OCI-M2 (cell line): ENCODE data around the gene PVALEF.

ENCODE experiments used
- DNase-seq: peaks from one replicate; lab custom pipeline; 2025; ENCODE audit not compliant: unreplicated experiment; lab: John Stamatoyannopoulos, UW

PVALEF gene

DNA sequence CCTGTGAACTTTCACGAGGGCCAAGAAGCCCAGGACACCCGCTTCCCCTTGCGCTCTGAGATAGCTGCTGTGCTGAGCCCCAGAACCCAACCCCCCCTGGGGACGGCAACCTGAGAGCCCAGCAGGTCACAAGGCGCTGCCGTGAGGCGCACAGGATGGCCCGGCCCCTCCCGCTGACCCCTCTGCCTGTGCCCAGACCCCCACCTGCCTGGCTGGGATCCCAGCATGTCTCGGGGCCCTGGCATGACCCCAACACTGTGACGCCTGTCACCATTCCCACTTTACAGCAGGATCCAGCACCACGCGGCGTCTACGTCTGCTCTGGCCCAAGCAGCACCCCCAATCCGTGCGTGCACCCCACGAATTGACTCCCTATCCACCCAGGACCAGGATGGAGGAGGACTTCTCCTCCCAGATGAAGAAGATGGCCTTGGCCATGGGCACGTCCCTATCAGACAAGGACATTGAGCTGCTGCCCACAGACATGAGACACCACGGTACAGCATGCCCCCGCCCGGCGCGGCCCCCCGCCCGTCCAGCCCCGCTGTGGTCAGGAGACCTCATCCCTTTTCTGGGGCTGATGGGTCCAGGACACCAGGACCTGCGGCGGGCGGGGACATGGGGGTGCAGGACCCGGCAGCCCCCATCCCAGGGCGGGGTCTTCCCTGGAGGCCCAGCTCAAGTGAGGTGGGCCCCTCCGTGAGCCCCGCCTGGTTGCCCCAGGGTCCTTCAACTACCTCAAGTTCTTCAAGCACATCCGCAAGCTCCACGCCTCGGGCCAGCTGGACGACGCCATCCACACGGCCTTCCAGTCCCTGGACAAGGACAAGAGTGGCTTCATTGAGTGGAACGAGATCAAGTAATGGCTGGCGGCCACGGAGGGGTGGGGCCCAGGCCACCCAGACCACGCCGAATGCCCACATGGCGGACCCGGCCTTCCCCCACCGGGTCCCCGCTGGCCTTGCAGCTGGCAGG lies 15.8 kb downstream of the PVALEF start:
- no peak for DNase-seq

DNA sequence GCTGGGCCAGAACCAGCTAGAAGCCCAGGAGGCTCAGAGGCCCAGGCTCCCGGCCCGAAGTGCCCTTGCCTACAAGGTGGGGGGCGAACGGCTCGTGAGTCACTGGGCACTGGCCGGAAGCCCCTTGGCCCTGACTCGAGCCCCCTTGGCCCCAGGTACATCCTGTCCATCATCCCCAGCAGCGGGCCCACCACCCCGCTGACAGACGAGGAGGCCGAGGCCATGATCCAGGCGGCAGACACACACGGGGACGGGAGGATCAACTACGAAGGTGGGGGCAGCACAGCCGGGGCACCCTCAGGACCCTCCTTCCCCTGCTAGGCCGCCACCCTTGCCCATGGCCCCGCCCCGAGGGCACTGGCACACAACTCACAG lies 16.5 kb downstream of the PVALEF start:
- DNase-seq = no peak

DNA sequence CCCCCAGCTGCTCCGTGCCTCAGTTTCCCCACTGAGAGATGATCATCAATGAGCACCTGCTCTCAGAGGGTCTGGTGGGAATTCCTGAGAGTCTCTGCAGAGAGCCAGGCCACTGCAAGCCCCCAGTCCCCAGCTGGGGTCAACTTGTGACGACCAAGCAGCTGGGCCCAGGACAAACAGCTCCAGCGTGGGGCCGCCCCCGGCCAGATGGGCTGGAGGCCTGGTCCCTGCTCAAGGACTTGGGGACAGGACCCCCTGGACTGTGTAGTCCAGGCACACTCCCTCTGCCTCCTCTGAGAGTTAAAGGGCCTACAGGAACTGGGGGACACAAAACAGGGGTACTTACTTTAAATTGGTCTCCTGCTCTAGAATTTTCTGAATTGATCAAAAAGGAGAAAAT lies 17.3 kb downstream of the PVALEF start:
- DNase-seq = no peak

DNA sequence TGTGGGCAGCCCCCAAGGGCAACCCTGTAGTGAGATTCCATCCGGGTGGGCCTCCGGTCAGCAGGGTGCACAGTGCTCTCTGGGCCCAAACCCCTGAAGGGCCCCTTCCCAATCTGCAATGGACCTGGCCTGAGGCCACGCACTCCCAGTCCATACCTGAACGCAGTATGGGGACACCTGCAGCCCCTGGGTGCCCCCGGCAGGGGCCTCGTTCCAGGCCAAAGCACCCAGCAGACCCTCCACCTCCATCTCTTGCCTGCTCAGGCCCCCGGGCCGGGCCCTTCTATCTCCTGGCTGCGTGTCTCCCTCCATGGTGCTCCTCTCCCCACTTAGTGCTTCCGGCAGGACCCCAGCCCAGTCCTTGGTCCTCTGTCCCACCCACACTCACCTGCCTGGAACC lies 18.0 kb downstream of the PVALEF start:
- no peak for DNase-seq

- DNase-seq = no peak
Measured at GRCh38 chr17:81183807-81184206, 18.5 kb downstream of the PVALEF start.

- no peak for DNase-seq
Measured at GRCh38 chr17:81184555-81184954, 19.2 kb downstream of the PVALEF start.

DNA sequence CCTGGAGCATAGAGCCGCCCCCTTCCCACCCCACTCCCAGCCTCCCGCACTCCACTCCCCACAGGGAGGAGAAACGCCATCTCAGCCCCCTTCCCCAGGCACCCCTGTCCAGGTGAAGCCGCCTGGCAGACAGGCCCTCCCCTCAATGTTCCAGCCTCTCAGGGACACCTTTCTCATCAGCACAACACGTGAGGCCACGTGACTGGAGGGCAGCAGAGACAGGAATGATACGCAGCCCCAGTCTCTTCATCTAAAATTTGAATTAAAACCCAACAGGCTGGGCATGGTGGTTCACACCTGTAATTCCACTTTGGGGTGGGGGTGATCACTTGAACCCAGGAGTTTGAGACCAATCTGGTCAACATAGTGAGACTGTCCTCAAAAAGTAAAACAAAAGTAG lies 20.9 kb downstream of the PVALEF start:
- no peak for DNase-seq

DNA sequence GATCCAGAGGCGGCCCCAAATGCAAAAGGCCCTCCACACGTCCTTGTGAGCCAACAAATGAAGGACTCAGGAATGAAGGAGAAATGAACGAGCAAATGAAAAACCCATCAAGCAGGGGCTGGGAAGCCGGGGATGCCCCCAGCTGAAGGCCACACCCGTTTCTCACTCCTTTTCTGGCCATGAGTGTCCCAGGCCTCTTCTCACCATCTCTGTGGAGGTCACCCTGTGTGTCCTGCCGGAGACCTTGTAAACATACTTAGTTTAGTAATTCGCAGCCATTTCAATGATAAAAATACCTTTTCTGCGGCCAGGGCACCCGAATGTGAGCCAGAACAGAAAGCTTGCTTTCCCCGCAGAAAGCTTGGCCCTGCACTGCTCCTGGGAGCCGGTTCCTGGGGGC lies 21.8 kb downstream of the PVALEF start:
- DNase-seq = no peak

DNA sequence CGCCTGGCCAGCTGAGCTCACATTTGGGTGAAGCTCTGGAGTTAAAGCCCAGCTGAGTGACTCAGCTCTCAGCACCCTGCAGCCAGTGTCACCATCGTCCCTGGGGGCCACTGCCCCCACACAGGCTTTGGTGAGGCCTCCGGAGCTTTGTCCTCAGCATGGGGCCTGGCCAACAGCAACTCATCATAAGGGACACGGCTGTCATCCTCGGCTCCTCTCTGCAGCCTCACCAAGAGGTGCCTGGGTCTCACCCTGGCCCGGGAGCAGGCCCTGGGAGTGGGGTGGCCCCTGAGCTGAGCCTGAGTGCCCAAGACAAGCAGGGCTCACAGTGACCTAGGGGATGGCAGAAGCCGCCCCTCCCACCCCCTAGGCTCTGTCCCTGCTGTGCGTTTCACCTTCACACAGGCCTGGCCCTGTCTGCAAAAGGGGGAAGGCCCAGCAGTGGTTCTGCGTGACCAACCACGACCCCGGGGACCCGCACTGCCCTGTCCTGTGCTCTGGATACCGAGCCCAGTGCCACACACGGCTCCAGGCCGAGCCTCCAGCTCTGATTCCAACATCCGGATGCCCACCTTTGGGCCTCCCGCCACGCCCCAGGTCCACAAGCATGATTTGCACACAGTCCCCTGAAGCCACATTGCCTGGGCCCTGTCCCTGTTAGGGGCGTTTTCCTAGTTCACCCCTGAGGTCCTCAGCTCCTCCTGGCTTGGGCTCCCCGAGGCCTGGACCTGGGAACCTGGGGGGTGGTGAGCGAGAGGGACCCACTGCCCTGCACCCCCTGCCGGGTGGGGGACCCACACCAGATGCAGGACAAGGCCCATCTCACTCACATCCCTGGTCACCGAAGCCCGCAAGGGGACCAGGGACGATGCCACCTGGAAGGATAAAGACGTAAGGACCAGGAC lies 22.5 kb downstream of the PVALEF start:
- DNase-seq = no peak

GRCh38 chr17:81188491-81188840 lies 23.2 kb downstream of the PVALEF start:
- DNase-seq = no peak

DNA sequence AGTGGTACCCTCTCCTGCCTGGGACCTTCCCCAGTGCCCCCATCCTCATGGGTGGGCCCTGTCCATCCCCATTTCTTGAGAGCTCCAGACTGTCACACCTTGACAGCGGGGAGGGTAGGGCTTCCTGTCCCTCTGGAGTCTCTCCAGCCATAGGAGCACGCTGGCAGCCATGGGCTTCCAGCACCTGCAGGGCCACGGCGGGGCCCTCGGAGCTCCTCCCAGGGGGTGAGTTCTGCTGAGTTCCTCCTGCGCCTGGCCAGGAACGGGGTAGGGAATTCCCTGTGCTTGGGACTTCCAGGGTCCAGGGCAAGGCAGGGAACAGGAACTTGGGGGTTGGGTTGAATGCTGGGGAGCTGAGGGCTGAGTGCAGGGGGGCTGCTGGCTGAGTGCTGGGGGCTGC lies 23.7 kb downstream of the PVALEF start:
- no peak for DNase-seq

GRCh38 chr17:81189670-81190530 lies 24.6 kb downstream of the PVALEF start:
- no peak for DNase-seq

DNA sequence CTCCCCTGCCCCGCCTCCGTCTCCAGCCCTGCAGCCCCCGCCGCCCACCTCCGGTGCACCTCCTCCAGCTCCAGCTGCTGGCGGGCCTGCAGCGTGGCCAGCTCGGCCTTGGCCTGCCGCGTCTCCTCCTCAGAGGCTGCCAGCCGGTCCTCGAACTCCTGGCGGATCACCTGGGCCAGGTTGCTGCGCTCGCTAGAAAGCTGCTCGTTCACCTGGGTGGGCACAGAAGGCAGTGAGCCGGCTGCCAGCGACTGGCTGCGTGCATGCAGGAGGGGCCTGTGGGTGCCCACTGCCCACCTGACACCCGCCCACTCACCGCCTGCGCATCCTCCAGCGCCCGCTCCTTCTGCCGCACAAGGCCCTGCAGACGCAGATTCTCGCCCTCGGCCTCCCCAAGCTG lies 25.3 kb downstream of the PVALEF start:
- no peak for DNase-seq

DNA sequence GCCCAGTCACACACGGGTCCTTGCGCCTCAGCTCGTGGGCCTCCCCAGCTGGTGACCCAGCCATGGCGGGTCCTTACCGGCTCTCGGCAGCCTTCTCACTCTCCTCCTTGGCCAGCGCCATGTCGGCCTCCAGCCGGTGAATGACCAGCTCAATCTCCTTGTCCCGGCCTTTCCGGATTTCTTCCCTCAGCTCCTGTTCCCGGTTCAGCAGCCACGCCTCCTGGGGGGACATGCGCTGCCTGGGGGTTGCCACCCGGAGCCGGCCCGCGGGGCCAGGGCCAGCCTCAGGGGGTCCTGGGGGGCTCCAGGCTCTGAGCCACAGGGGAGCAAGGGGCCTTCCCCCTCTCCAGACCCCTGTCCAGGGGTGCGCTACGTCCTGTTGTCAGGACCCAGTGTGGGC lies 25.8 kb downstream of the PVALEF start:
- no peak for DNase-seq

DNA sequence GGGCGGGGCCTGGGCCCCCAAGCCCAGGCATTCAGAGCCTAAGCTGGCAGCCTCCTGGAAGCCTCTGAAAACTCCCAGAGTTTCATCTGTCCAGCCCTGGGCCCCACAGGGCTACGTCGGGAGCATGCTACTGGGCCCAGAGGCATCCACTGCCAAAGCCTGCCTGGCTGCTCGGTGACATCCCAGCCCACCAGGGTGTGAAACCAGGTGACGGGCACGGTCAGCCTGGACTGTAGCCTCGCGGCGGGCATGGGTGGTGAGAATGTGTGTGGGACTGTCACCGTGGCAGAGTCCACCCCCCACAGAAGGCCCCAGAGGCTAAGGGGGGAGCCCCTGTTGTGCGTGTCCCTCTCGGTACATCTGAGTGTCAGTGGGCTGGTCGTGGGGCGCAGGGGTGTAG lies 26.3 kb downstream of the PVALEF start:
- DNase-seq = no peak

DNA sequence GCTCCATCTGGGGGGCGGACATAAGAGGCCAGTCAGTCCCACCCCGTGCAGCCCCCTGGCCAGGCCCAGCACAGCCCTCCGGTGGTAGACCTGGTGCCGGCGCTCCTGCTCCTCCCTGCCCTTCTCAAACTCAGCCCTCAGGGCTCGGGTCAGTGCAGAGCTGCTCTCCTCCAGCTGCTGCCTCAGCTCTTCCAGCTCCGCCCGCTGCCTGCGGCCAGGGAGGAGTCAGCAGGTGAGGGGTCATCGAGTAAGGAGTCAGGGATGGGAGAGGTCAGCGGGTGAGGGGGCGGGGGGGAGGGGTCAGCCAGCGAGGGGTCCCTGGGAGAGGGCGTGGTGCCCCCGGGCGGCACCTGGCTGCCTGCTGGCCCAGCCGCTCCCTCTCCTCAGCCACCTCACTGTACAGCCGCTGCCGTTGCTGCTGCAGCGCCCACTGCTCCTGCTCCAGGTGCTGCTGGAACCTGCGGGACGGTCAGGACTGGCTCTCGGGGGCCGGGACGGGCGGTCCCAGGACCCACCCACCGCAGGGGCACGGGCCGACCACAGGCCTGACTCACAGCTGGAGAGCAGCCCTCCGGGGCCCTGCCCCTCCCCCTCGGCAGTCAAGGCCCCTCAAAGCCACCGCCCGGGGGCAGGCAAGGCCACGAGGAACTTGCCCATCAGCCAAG lies 27.2 kb downstream of the PVALEF start:
- no peak for DNase-seq

DNA sequence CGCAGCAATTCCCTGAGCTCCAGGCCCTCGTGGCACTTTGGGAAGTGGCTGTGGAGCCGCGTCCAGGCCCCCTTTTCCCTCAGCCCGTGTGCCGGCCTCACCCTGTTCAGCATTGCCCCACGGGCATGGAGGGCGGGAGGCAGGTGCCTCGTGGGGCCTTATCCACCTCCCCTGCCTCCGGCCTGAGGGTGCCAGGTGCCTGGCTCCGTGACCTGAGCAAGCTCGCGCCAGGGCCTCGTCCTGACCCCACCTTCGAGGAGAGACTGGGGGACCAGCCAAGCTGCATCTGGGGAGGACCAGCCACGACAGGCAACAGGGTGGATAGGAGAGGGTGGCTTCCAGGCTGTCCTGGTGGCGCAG lies 27.7 kb downstream of the PVALEF start:
- no peak for DNase-seq

DNA sequence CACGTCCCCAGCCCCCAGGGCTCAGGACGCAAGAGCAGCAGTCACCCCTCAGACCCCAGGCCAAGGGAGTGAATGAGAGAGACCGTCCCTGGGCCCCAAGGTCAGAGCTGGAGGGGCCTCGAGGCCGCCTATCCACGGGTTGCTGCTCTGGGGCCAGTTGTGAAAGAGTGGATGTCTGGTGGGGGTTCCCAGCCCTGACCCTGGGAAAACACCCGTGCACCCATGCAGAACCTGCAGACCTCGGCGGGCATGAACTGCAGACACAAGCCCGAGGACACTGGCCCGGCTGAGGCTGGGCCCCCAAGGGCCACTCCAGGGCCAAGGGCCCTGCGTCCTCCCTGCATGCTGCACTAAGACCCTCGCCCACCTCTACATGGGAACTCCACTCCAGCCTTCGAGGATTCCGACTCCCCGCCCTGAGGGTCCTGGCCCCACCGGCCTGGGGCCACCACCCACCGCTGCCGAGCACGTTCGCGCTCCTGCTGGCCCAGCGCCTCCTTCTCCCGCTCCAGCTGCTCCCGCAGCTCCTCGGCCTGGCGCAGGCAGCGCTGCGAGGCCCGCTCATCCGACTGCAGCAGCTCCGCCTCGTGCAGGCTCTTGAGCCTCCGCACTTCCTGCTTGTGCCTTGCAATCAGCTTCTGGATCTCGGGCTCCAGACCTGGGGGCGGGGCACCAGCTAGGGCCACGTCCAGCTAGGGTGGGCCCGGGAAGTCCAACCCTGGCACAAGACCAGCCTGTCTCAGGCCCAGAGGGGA lies 28.3 kb downstream of the PVALEF start:
- no peak for DNase-seq

GRCh38 chr17:81194225-81194760 lies 29.0 kb downstream of the PVALEF start:
- DNase-seq = no peak
